GM21723 (cell line): ENCODE results near the gene MBNL2.
A peak's percentile ranks its signal among the peaks of the same experiment; 100 is the strongest.

Experiments used
- ATAC-seq: cut with Tn5 transposase; IDR thresholded peaks from one replicate; pipeline ENCODE4 v1.9.1; 2021; ENCODE audit warnings: mild to moderate bottlenecking, moderate library complexity; ENCODE audit not compliant: unreplicated experiment

Gene MBNL2

DNA sequence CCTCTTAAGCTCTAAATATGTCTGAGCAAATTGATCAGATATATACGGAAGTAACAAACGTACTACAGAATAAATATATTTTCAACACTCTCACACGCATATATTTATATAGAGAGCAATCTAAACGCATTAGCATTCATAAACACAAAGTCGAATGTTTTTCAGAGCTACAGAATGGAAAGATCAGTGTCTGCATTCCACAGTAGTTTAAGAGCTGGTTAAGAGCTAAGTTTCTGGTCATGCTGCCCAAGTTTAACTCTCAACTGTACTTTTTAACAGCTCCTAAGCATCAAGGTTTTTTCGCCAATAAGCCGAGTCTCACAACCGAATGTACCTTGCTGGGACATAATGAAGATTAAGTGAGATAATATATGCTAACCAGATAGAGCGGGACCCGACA, 175.1 kb downstream of the MBNL2 start:
- ATAC-seq, result no peak

DNA sequence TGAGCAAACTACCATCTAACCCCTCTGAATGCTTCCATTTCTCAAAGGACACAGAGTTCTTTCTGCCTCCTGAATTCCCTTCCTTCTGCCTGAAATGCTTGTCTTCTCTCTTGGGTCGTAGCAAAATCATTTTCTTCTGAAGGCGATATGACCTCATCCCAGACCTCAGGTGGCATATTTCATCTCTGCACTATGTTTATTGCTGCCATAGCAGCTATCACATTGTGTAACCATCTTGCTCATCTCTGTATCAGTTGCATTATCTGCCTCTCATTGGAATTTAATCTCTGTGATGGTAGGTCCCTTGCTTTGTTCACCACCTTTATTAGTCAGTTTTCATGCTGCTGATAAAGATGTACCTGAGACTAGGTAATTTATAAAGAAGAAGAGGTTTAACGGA, 179.3 kb downstream of the MBNL2 start:
- no peak for ATAC-seq

- ATAC-seq, result no peak
Observed at GRCh38 chr13:97403893-97404750, 182.0 kb downstream of the MBNL2 start.

DNA sequence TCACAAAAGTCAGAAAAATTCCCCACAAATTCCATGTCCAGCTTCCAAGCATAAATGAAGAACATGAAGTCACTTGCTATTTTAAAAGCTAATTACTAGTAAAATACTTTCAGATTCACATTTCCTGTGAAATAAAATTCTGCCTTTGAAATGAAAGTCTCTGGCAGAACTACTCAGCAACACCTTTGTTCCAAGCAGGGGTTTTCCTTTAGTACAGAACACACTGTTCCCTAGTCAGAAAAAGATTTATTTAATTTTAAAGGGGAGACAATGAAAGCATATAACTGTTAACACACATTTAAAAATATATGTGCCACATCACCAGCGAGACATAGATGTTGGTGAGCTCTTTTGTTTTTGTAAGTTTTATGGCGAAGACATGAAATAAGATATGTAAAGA, 185.4 kb downstream of the MBNL2 start:
- ATAC-seq, result no peak

DNA sequence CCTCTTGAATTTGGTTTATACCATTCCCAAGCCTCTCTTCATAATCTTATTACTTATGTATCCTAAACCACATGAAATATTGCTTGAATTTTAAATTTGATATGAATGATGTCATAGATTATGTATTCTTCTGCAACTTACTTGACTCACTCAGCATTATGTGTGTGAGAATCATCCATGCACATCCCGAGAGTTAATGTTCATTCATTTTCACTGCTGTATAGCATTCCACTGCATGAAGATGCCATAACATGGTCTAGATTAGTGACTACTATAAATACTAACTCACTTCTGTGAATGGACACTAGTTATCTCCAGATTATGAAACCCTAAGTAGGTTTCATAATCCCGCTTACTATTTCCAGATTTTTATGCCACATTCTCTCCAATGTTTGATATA, 186.8 kb downstream of the MBNL2 start:
- no peak for ATAC-seq

DNA sequence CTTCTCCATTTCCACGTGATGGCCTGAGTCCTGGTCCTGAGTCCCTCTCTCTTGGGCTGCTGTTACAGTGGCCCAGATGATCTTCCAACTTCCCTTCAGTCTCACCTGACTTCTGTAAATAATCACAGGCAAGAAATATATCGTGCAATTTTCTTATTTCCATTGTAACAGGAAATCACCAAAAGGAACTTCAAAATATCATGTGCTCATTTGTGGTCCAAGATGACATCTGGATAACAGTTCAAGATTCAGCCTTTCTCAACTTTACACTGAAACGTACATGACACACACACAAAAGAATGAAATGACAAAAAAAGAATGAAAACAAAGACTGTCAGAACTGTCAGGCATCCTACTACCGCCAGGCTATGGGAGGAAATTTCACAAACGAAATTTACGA, 189.9 kb downstream of the MBNL2 start:
- no peak for ATAC-seq

DNA sequence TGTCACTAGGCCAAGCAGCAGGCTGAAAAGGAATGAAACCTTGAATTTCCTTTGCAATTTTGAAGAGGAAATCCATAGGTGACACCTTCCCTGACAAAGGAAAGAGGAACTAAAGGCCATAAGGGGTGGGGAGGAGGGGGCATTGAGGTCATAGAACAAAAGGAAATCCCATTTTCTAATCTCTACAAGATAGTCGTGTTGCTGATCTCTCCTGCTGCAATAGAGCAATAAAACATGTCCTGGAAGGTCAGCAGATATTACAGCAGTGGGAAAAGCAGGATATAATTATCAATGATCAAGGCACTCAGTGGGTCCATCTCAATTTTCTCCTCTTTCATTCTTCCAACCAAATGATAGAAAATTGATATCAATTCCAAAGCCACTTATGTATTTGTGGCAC, 191.6 kb downstream of the MBNL2 start:
- ATAC-seq, result no peak

DNA sequence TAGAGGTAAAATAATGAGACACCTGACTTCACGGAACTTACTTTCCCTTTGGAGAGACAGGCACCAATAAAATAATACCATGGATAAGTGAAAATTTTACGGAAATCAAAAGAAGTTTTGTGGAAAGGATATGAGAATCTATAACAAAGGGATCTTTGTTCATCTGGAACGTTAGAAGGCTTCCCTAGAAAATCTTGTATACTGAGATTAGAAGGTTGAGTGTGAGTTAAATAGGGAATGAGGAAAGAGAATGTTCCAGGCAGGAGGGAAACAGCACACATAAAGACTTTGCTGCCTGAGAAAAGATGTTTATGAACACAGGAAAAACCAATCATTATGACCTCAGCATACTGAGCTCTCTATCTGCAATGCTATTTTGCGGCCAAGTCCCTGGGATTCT, 192.3 kb downstream of the MBNL2 start:
- ATAC-seq, result no peak

DNA sequence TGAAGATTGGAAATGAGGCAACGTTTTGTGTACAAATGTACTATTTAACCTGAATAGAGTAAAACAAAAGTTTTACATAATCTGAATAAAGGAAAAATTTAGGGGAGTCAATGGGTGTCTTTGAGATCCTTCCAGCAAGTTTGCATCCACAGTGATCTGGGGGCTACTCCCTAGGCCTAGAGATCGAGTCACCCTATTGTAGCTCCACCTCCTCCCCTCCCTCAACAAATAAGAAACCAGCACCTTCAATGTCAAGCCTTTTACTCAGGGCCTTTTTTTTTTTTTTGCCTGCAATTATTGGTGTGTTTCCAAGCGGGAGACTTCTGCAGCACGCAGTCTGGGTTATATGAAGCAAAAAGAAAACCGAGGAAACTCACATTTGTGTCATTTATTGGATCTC, 195.6 kb downstream of the MBNL2 start:
- no peak for ATAC-seq

DNA sequence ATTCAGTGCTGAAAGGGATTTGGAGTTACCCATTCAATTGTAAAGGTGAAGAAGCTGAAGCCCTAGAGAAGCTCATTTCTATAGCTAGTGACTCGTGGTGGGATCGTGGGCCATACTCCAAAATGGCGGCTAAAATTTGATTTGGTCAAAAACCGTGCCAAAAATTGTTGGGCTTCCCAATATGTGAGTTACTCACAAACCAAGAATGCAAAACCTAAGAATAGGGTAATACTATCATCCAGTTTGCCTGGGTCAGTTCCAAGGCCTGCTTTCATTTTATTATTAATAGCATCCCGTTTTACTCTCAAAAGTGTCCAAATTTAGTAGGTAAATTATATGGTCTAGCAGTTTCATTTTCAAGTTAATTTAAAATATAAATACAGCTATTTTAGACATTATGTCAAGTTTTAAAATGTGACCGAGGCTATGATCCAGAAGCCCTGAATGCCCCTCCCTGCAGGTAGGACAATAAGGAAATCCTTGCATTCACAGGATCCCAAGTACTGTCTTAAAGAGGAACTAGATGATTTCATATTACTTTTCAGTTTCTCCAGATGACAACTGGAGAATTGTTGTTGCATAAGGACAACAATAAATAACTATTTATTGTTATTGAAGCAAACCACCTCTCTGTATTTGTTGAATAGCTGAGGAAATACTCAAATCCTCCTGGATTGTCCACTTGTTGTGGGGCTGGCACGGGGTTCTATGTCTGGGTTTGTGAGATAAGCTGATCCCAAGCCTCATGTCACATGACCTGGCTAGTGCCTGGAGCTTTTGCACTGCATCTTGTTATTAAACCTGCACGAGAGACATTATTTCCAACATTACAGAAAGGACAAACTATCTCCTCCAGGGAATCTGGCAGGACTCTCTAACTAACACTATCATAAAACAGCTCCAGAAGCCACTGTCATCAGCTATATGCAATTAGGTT, 200.3 kb downstream of the MBNL2 start:
- no peak for ATAC-seq

DNA sequence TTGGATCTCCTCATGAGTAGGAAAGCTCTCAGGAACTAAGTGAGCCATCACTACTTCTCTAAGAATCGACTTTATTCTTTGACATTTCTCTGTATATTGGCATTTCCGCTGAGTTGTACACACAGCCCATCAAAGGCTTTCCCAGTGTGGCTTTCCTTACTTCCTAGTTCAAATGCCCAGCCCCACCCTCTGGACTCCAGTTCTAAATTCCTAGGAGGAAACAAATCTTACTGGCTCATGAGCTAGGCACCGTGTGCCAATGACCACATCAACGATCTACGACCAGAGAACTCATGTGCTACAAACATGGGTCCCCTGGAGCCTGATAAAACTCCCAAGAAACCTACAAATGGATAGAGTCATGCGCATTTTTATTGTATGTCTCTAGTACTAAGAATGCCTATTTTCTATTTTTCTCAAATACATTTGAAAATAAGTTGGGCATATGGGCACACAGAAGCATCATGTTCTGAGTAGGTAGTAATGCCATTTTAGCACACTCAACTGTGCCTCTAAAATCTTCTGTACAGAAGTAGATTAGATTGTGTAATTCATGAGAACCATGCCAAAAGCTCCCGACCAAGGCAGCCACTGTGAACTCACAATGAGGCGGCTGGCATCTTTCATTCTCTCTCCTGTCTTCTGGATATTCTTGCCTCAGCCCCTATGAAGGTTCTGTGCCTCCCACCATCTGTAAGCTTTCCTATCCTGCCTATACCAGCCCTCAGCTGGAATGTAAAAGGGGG, 201.3 kb downstream of the MBNL2 start:
- ATAC-seq, result no peak

- no peak for ATAC-seq
Observed at GRCh38 chr13:97425590-97425989, 203.5 kb downstream of the MBNL2 start.

DNA sequence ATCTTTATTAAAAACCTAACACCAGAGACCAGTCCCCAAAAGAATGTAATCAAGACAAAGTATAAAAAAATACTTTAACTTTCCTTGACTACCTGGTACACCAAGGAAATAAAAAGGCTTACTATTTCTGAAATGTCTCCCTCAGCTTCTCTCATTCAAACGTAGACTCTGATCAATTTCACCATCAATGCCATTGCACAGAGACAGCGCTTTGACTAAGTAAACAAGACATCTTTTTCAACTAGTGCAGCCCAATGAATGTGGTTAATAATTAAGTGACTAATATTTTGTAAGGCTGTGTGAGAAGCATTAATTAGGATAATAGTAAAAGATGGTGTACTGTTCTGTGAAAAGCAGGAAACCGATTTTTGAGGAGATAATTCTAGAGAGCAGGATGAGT, 204.6 kb downstream of the MBNL2 start:
- no peak for ATAC-seq

DNA sequence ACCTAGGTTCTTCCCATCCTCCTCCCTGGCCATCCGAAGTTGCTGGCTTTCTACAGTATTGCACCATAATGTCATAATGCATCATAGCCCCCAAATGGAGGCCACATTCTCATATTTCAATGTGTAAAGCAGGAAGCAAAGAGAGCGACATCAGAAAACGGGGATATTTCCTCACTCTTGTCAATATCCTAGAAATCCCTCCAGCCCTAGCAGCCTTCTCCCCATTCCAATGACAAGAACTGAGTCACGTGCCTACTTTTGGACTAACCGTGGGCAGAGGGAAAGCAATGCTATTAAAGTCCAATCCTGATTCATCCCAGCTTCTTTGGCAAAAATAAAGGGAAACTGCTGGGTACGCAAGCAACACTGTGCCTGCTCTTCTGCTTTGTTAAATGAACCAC, 207.5 kb downstream of the MBNL2 start:
- ATAC-seq, result no peak

DNA sequence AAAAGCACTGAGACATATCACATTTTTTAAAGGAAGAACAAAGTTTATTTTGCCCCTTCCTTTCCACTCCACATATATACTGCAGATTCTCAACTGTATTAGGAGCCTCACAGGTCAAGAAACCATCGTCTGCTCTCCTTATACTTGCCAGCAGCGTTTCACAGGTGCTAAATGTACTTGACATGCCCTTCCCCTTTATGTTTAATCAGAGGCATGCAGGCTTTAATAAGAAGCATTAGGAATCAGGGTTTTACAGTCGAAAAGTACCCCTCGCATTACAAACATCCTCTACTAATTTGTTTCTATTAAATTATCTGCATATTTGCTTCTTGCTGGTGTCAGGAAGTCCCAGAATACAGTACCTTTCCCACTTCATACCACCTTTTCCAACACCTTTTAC, 208.2 kb downstream of the MBNL2 start:
- no peak for ATAC-seq

- ATAC-seq, result no peak
Observed at GRCh38 chr13:97431171-97431764, 209.1 kb downstream of the MBNL2 start.

GRCh38 chr13:97432232-97432916, 210.2 kb downstream of the MBNL2 start:
- no peak for ATAC-seq

DNA sequence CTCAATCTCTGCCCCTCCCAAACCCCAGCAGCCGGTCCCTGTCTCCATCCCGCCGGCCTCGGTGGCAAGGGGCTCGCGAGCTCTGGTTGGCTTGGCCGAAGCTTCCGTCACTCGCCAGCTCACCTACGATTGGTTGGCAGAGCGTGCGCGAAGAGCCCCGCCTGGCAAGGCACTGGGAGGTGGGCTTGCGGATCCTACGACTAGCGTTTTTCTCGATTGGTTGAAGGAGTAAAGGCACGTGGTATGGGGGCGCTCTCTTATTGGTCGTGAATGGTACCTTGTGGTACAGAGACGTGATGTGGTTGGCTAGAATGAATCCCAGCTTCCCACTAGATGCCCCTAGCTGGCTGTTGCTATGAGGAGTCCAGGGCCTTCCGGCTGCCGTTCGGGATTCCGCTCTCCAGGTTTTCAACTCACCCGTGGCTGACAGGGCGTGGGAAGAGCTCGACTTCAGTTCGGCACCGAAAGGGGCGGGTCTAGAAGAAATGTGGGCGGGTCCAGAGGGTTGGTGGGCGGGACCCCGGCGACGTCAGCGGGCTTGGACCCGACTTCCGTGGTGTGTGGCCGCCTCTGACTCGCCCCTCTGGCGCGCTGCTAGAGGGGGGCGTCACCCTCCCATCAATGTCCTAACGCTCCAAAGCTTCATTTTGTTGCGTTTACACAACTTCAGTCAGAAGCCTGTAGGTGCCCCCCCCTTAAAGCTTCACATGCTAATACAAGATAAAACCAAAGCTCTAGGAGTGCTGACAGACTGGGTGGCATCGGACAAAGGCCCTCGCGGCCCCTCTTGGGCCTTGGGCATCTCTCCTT, 211.0 kb downstream of the MBNL2 start:
- peak; percentile 77 for ATAC-seq

GRCh38 chr13:97433727-97434396, 211.7 kb downstream of the MBNL2 start, which contains the start of gene RAP2A:
Gene RAP2A, plus strand, starts transcription at chr13:97434169. Its CDS starts 302 bp downstream, at chr13:97434471.
- peak; percentile 49 for ATAC-seq
